H9 (cell line): ENCODE results near the gene GSAP. TPM values are rescaled to one million over a fixed set of nuclear protein-coding genes. Genes with fewer than 3 reads are reported as not detected.

Source experiments
- DNase-seq: peaks from one replicate; pipeline ENCODE4 v3.0.0-alpha.2; 2017
- H2AFZ ChIP-seq: one replicate; pipeline ENCODE4 v1.6.1; 2013; ENCODE audit warnings: mild to moderate bottlenecking, low read length, control low read depth, moderate library complexity
- H2AK5ac ChIP-seq: 2 replicates; pipeline ENCODE4 v1.6.1; 2013; ENCODE audit warnings: low read length, control low read depth, mixed read lengths; ENCODE audit not compliant: insufficient read length
- H2BK120ac ChIP-seq: one replicate; pipeline ENCODE4 v1.6.1; 2013; ENCODE audit warnings: low read depth, mild to moderate bottlenecking, low read length, control low read depth, inconsistent platforms; ENCODE audit not compliant: poor library complexity, severe bottlenecking
- H2BK12ac ChIP-seq: 2 replicates; pipeline ENCODE4 v1.6.1; 2013; ENCODE audit warnings: low read length, control low read depth, mixed read lengths, low read depth; ENCODE audit not compliant: insufficient read length
- H2BK15ac ChIP-seq: 2 replicates; pipeline ENCODE4 v1.6.1; 2013; ENCODE audit warnings: low read depth, low read length, control low read depth
- H2BK20ac ChIP-seq: one replicate; pipeline ENCODE4 v1.6.1; 2013; ENCODE audit warnings: low read depth, mild to moderate bottlenecking, low read length, control low read depth, inconsistent platforms; ENCODE audit not compliant: poor library complexity, severe bottlenecking
- H2BK5ac ChIP-seq: 2 replicates; pipeline ENCODE4 v1.6.1; 2013; ENCODE audit warnings: low read length, control low read depth, mixed read lengths; ENCODE audit not compliant: insufficient read length
- H3K14ac ChIP-seq: 2 replicates; pipeline ENCODE4 v1.6.1; 2013; ENCODE audit warnings: low read length, control low read depth; ENCODE audit not compliant: insufficient read depth
- H3K18ac ChIP-seq: 2 replicates; pipeline ENCODE4 v1.6.1; 2013; ENCODE audit warnings: low read depth, mild to moderate bottlenecking, mixed read lengths, low read length, control low read depth; ENCODE audit not compliant: insufficient read length
- H3K23ac ChIP-seq: 2 replicates; pipeline ENCODE4 v1.6.1; 2013; ENCODE audit warnings: low read length, control low read depth, mixed read lengths, low read depth; ENCODE audit not compliant: insufficient read length
- H3K23me2 ChIP-seq: 2 replicates; pipeline ENCODE4 v1.6.1; 2013; ENCODE audit warnings: low read depth, mild to moderate bottlenecking, mixed read lengths, low read length, control low read depth; ENCODE audit not compliant: insufficient read length, poor library complexity, severe bottlenecking
- H3K27ac ChIP-seq: 2 replicates; pipeline ENCODE4 v1.5.1; 2013; ENCODE audit warnings: low read length, control low read depth, mixed read lengths, low read depth; ENCODE audit not compliant: insufficient read length
- H3K27me3 ChIP-seq: 2 replicates; pipeline ENCODE4 v1.6.1; 2013; ENCODE audit warnings: low read length, control low read depth, inconsistent platforms; ENCODE audit not compliant: insufficient read depth
- H3K4ac ChIP-seq: 2 replicates; pipeline ENCODE4 v1.6.1; 2013; ENCODE audit warnings: low read depth, mild to moderate bottlenecking, control low read depth, inconsistent platforms, low read length, moderate library complexity
- H3K4me1 ChIP-seq: 2 replicates; pipeline ENCODE4 v1.6.1; 2013; ENCODE audit warnings: low read length, control low read depth, inconsistent platforms; ENCODE audit not compliant: insufficient read depth
- H3K4me2 ChIP-seq: 2 replicates; pipeline ENCODE4 v1.6.1; 2013; ENCODE audit warnings: low read length, control low read depth, mixed read lengths; ENCODE audit not compliant: insufficient read length, insufficient read depth
- H3K56ac ChIP-seq: 2 replicates; pipeline ENCODE4 v1.6.1; 2013; ENCODE audit warnings: low read depth, mild to moderate bottlenecking, mixed read lengths, low read length, control low read depth; ENCODE audit not compliant: insufficient read length
- H3K79me1 ChIP-seq: 2 replicates; pipeline ENCODE4 v1.6.1; 2013; ENCODE audit warnings: low read depth, mild to moderate bottlenecking, moderate library complexity, low read length, control low read depth, inconsistent platforms; ENCODE audit not compliant: insufficient read depth, poor library complexity, severe bottlenecking
- H3K79me2 ChIP-seq: 2 replicates; pipeline ENCODE4 v1.6.1; 2013; ENCODE audit warnings: low read length, control low read depth, inconsistent platforms; ENCODE audit not compliant: insufficient read depth
- H3K9ac ChIP-seq: 2 replicates; pipeline ENCODE4 v1.6.1; 2013; ENCODE audit warnings: low read length, control low read depth, mixed read lengths; ENCODE audit not compliant: insufficient read length; ENCODE audit errors: extremely low read depth
- H3K9me3 ChIP-seq: one replicate; pipeline ENCODE4 v1.6.1; 2013; ENCODE audit warnings: low read depth, low read length, inconsistent platforms; ENCODE audit not compliant: control insufficient read depth
- H3T11ph ChIP-seq: one replicate; pipeline ENCODE4 v1.6.1; 2013; ENCODE audit warnings: mild to moderate bottlenecking, low read length, control low read depth, inconsistent platforms
- H4K20me1 ChIP-seq: one replicate; pipeline ENCODE4 v1.6.1; 2013; ENCODE audit not compliant: control insufficient read depth, insufficient read length, insufficient read depth
- H4K5ac ChIP-seq: 2 replicates; pipeline ENCODE4 v1.6.1; 2013; ENCODE audit warnings: low read depth, mild to moderate bottlenecking, mixed read lengths, low read length, control low read depth; ENCODE audit not compliant: insufficient read length
- H4K8ac ChIP-seq: replicated peaks from 2 replicates; pipeline ENCODE4 v1.6.1; 2013; ENCODE audit warnings: low read length, control low read depth, mixed read lengths, low read depth; ENCODE audit not compliant: insufficient read length
- H4K91ac ChIP-seq: 2 replicates; pipeline ENCODE4 v1.6.1; 2013; ENCODE audit warnings: low read depth, mild to moderate bottlenecking, moderate library complexity, mixed read lengths, low read length, control low read depth; ENCODE audit not compliant: insufficient read length
- H3K27ac Mint-ChIP-seq, 3 experiments: 2 replicates in 2 of 3; 3 replicates in 1 of 3; pipeline ENCODE4 v1.8.0; 2020 to 2021; ENCODE audit warnings: mixed read lengths in 3 of 3, mild to moderate bottlenecking in 1 of 3, moderate library complexity in 1 of 3
- H3K27me3 Mint-ChIP-seq: 2 replicates; pipeline ENCODE4 v1.8.0; 2021; ENCODE audit warnings: low read depth, mild to moderate bottlenecking, moderate library complexity, mixed read lengths
- H3K36me3 Mint-ChIP-seq, 3 experiments: 2 replicates in 2 of 3; 3 replicates in 1 of 3; pipeline ENCODE4 v1.8.0; 2020 to 2021; ENCODE audit warnings: low read depth in 3 of 3, mixed read lengths in 3 of 3; ENCODE audit not compliant: insufficient read depth in 1 of 3
- H3K4me1 Mint-ChIP-seq, 2 experiments: 2 replicates each; pipeline ENCODE4 v1.8.0; 2020; ENCODE audit warnings: mixed read lengths in 2 of 2
- H3K4me3 Mint-ChIP-seq, 2 experiments: 2 replicates in 1 of 2; 3 replicates in 1 of 2; pipeline ENCODE4 v1.8.0; 2020 to 2021; ENCODE audit warnings: mild to moderate bottlenecking in 2 of 2, mixed read lengths in 2 of 2, moderate library complexity in 1 of 2
- H3K9me3 Mint-ChIP-seq, 2 experiments: 2 replicates in 1 of 2; 3 replicates in 1 of 2; pipeline ENCODE4 v1.8.0; 2020; ENCODE audit warnings: mild to moderate bottlenecking in 2 of 2, mixed read lengths in 2 of 2, moderate library complexity in 1 of 2
- total RNA-seq: library from RNA; stranded (reverse); gene quantifications from 2 replicates; pipeline ENCODE4 v1.2.1, GENCODE V29; 2021
- TF ChIP-seq, protein P1 (sequence below): fragments of 200-600 bp; sonication (generic); conservative IDR thresholded peaks from 3 replicates; pipeline ENCODE4 v1.8.0; 2021; ENCODE audit warnings: antibody characterized with exemption, mild to moderate bottlenecking

Gene GSAP
- total RNA-seq, 1 experiment from 2014 or later = 1.9 TPM

DNA sequence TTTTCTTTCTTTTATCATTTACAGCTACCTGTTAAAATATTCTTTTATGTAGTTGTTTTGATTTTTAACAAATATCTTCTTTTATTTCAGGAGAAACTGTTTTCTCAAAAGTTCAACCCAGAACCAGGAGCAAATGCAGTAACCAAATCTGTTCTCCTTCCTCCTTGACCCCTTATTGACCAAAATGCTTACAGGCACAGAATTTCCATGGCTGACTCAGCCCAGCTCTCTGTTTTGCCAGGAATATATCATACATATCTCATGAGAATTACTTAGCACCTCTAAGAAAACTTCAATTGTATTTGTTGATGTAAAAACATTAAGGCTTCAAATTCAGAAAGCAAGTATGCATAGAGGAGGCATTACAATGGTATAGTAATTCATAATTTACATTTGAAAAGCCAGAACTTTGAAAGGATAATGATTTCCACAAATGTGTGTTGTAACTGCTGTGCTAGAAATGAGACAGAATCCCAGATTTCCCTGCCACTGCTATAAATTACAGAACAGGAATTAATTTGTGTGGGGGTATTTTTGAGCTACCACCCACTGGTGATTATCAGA lies 2.2 kb downstream of the GSAP start:
- H2BK15ac ChIP-seq = no peak overlapping the region
- H2BK20ac ChIP-seq = no peak overlapping the region
- no peaks in the 10 kb centered on the region for H3K9me3 ChIP-seq
- no peak overlapping the region for H3K27ac ChIP-seq
- Mint-ChIP-seq H3K4me3 (peak overlapping the region in 1 of 2 experiments; percentile 11; a peak in 2 of 5 replicates), H3K4me1 (peaks cover 34 to 44% of the 10 kb centered on the region in 2 experiments), H3K27me3 (peaks cover 31% of the 10 kb centered on the region), H3K27ac (peak overlapping the region in 2 of 3 experiments; percentile 7 to 93; a peak in 3 of 7 replicates), H3K9me3 (no peaks in the 10 kb centered on the region; a peak in 2 of 5 replicates), H3K36me3 (no peaks in the 10 kb centered on the region)
- H4K5ac ChIP-seq = no peak overlapping the region
- H3K23me2 ChIP-seq = peaks cover 11% of the 10 kb centered on the region
- H2AK5ac ChIP-seq = no peak overlapping the region
- H2BK120ac ChIP-seq = no peak overlapping the region
- H3K79me2 ChIP-seq = no peaks in the 10 kb centered on the region
- no peak for DNase-seq
- H3K9ac ChIP-seq = no peak overlapping the region
- H3K23ac ChIP-seq = no peak overlapping the region
- H3K4me1 ChIP-seq = peaks cover 6% of the 10 kb centered on the region; the same call in 1 of the 2 replicates
- no peak overlapping the region for H3K18ac ChIP-seq
- no peak overlapping the region for H2BK12ac ChIP-seq
- peak overlapping the region; percentile 43 for H3K4me2 ChIP-seq
- no peak overlapping the region for H4K91ac ChIP-seq
- no peak overlapping the region for H3T11ph ChIP-seq
- H3K27me3 ChIP-seq = peaks cover 2% of the 10 kb centered on the region; the same call in 1 of the 2 replicates
- no peaks in the 10 kb centered on the region for H3K79me1 ChIP-seq
- TF ChIP-seq, protein P1, sequence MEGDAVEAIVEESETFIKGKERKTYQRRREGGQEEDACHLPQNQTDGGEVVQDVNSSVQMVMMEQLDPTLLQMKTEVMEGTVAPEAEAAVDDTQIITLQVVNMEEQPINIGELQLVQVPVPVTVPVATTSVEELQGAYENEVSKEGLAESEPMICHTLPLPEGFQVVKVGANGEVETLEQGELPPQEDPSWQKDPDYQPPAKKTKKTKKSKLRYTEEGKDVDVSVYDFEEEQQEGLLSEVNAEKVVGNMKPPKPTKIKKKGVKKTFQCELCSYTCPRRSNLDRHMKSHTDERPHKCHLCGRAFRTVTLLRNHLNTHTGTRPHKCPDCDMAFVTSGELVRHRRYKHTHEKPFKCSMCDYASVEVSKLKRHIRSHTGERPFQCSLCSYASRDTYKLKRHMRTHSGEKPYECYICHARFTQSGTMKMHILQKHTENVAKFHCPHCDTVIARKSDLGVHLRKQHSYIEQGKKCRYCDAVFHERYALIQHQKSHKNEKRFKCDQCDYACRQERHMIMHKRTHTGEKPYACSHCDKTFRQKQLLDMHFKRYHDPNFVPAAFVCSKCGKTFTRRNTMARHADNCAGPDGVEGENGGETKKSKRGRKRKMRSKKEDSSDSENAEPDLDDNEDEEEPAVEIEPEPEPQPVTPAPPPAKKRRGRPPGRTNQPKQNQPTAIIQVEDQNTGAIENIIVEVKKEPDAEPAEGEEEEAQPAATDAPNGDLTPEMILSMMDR = no peak
- no peaks in the 10 kb centered on the region for H4K20me1 ChIP-seq
- H3K14ac ChIP-seq = no peak overlapping the region
- no peak overlapping the region for H3K56ac ChIP-seq
- H2AFZ ChIP-seq = no peak overlapping the region
- H2BK5ac ChIP-seq = no peak overlapping the region
- no peak overlapping the region for H4K8ac ChIP-seq
- H3K4ac ChIP-seq = no peak overlapping the region
